ENCODE data around the gene SIDT2. TPM values are rescaled to one million over a fixed set of nuclear protein-coding genes. Genes with fewer than 3 reads are reported as not detected.

Gene SIDT2
- total RNA-seq, 4 donors from 2014 or later, result 6.4 to 91.3 (median 28.7) TPM

- Histone ChIP-seq H3K4me3 (no peak overlapping the region), H3K27me3 (no peaks in the 10 kb centered on the region), H3K27ac (no peak overlapping the region), H3K9me3 (no peaks in the 10 kb centered on the region), H3K36me3 (no peaks in the 10 kb centered on the region), H3K4me1 (no peaks in the 10 kb centered on the region)
- DNase-seq, result no peak
- intact Hi-C loops (cut with DNase I; ENCODE audit: low total_unique reads), result no loop called here
- no peak for TF ChIP-seq CTCF (IDR thresholded peaks at IDR 0.05)
- TF ChIP-seq POLR2A (IDR thresholded peaks at IDR 0.05), result no peak
Measured at GRCh38 chr11:117210620-117211019, 32.1 kb downstream of the SIDT2 start.

DNA sequence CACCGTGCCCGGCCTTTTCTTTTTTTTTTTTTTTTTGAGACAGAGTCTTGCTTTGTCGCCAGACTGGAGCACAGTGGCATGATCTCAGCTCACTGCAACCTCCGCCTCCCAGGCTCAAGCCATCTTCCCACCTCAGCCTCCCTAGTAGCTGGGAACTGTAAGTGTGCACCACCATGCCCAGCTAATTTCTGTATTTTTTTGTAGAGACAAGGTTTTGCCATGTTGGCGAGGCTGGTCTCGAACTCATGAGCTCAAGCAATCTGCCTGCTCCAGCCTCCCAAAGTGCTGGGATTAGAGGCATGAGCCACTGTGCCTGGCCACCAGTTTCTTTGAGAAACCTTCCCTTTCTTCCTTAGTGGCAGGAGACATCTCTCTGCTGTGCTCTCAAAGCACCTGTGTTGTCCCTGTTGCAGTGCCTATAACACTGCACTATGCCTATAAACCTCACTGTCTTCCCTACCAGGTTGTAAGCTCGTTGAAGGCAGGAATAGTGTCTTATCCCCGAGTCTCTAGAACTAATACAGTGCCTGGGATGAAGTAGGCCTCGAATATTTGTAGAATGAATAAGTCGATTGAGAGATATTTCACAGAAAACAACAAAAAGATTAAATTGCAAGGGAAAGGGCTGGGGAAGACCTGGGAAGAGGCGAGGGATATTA lies 34.3 kb downstream of the SIDT2 start:
- no peak for TF ChIP-seq CTCF (IDR thresholded peaks at IDR 0.05)
- no peak for TF ChIP-seq POLR2A (IDR thresholded peaks at IDR 0.05)
- DNase-seq, result no peak
- no peaks in the 10 kb centered on the region for H3K9me3 ChIP-seq
- H3K27me3 ChIP-seq, result no peaks in the 10 kb centered on the region
- H3K4me3 ChIP-seq, result no peak overlapping the region
- H3K4me1 ChIP-seq, result peaks cover 0 to 6% of the 10 kb centered on the region in 2 donors
- no peaks in the 10 kb centered on the region for H3K36me3 ChIP-seq
- intact Hi-C loops (cut with DNase I; ENCODE audit: low total_unique reads), result no loop called here
- no peak overlapping the region for H3K27ac ChIP-seq

GRCh38 chr11:117214404-117215110 lies 36.0 kb downstream of the SIDT2 start:
- Histone ChIP-seq H3K27me3 (no peaks in the 10 kb centered on the region), H3K4me3 (no peak overlapping the region), H3K4me1 (peaks cover 10 to 12% of the 10 kb centered on the region in 2 donors), H3K9me3 (no peaks in the 10 kb centered on the region), H3K27ac (peak overlapping the region; percentile 8 to 49), H3K36me3 (no peaks in the 10 kb centered on the region)
- intact Hi-C loops (cut with DNase I; ENCODE audit: low total_unique reads), result no loop called here
- TF ChIP-seq POLR2A (IDR thresholded peaks at IDR 0.05), result no peak
- no peak for TF ChIP-seq CTCF (IDR thresholded peaks at IDR 0.05)
- DNase-seq, result no peak

GRCh38 chr11:117217141-117218084 lies 38.9 kb downstream of the SIDT2 start:
- peaks cover 35% of the 10 kb centered on the region in 2 donors for H3K4me1 ChIP-seq
- H3K4me3 ChIP-seq, result peak overlapping the region in 1 of 2 donors; percentile 6
- peak; percentile 30 to 60 for DNase-seq

More at GRCh38 chr11:117217141-117218084, 38.9 kb downstream of the SIDT2 start:
- TF ChIP-seq POLR2A (IDR thresholded peaks at IDR 0.05) (no peak), CTCF (IDR thresholded peaks at IDR 0.05) (no peak)
- Histone ChIP-seq H3K27me3 (no peaks in the 10 kb centered on the region), H3K36me3 (no peaks in the 10 kb centered on the region), H3K9me3 (no peaks in the 10 kb centered on the region), H3K27ac (peak overlapping the region; percentile 93 to 94)
- intact Hi-C loops (cut with DNase I; ENCODE audit: low total_unique reads), result no loop called here

Data from uterus (tissue), 4 donors.